ENCODE measurements around the gene FAM170A. TPM values are rescaled to one million over a fixed set of nuclear protein-coding genes. Genes with fewer than 3 reads are reported as not detected.
A peak's percentile ranks its signal among the peaks of the same experiment; 100 is the strongest.

FAM170A gene
- polyA plus RNA-seq, 2 of the 4 experiments (the other 2 are of a cell fraction), result not detected

DNA sequence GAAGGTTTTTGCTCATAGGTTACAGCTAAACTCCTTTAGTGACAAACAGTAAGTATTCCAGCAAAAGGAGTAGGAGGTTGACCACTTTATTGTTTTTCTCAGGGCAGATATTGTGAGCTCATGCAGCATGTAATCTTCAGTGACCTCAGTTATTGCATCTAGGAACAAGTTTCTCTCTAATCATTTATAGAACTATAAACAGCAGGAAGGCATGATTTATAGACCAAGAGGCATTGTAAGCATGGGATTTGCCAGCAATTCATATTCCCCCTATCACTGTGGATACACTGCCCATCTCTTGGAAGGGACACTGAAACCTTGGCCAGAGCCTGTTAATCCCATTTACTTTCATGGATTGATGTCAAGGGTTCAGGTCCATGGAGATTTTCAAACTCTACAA, 15.4 kb upstream of the FAM170A start:
- no peak for ATAC-seq
- no peaks in the 10 kb centered on the region for H3K9me3 ChIP-seq
- ChIA-PET POLR2A (no interaction called here), CTCF (interaction anchor here (0.6 kb wide), 1 partner anchor 146 kb away, joined by 4 read pairs; no protein-coding TSS in a partner anchor)
- H3K4me1 ChIP-seq, result no peaks in the 10 kb centered on the region
- TF ChIP-seq RFX5 (IDR thresholded peaks at IDR 0.05) (no peak), FOSL2 (IDR thresholded peaks at IDR 0.05) (no peak), FOSL2 (CRISPR knock-in tag; IDR thresholded peaks at IDR 0.05) (no peak), RCOR1 (IDR thresholded peaks at IDR 0.05; ENCODE audit: low read depth, low read length) (no peak), MAFK (IDR thresholded peaks at IDR 0.05; ENCODE audit: partially characterized antibody) (no peak), FOXS1 (CRISPR knock-in tag; IDR thresholded peaks at IDR 0.05) (no peak), ZNF302 (CRISPR knock-in tag; IDR thresholded peaks at IDR 0.05) (no peak), JUN (IDR thresholded peaks at IDR 0.05) (no peak), FOSB (CRISPR knock-in tag; IDR thresholded peaks at IDR 0.05) (no peak), BHLHE40 (IDR thresholded peaks at IDR 0.05; ENCODE audit: low read depth, low read length) (no peak), CHD4 (IDR thresholded peaks at IDR 0.05; ENCODE audit: borderline replicate concordance) (no peak), E2F6 (IDR thresholded peaks at IDR 0.05; ENCODE audit: borderline replicate concordance, low read depth) (no peak), HDAC2 (IDR thresholded peaks at IDR 0.05) (no peak)
- TF ChIP-seq, protein P1, sequence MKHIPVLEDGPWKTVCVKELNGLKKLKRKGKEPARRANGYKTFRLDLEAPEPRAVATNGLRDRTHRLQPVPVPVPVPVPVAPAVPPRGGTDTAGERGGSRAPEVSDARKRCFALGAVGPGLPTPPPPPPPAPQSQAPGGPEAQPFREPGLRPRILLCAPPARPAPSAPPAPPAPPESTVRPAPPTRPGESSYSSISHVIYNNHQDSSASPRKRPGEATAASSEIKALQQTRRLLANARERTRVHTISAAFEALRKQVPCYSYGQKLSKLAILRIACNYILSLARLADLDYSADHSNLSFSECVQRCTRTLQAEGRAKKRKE (CRISPR knock-in tag; IDR thresholded peaks at IDR 0.05; ENCODE audit: low read depth), result no peak
- no peak for DNase-seq (ENCODE audit: low read depth in 1 of 2, low spot score in 1 of 2)
- H3K4me3 ChIP-seq, result no peak overlapping the region
- H3K4me2 ChIP-seq, result no peak overlapping the region
- no peak overlapping the region for H3K27ac ChIP-seq
- no peak for FAIRE-seq

DNA sequence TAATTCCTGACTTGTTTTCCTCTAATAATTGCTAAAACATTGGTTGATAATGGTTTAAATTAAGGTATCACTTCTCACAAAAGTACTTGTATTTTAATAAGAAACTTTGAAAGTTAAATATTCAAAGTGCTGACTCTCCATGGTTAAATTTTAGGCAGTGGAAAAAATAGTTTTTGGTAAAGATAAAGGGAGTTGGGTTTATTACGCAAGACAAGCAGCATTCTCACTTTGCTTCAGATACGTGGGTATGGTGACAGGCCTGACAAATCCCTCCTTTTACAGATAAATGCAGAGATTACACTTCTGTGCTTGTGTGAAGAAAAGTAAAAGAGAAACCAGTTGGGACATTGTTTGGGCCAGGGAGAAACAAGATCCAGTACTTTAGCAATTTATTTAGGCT, 14.5 kb upstream of the FAM170A start:
- no peaks in the 10 kb centered on the region for H3K9me3 ChIP-seq
- H3K4me2 ChIP-seq, result 0 out of 3 replicates have a peak overlapping the region, but pooled peaks have one; percentile 12
- WGBS (ENCODE audit: missing lambda C conversion rate), result 37% methylated on average over 2 of the region's 2 CpGs
- ChIA-PET POLR2A (no interaction called here), CTCF (no interaction called here)
- no peak overlapping the region for H3K4me3 ChIP-seq
- ATAC-seq (no peak), DNase-seq (ENCODE audit: low read depth in 1 of 2, low spot score in 1 of 2) (no peak), FAIRE-seq (no peak)
- no peaks in the 10 kb centered on the region for H3K4me1 ChIP-seq
- H3K27ac ChIP-seq, result no peak overlapping the region
- TF ChIP-seq USF2 (IDR thresholded peaks at IDR 0.05) (no peak), EHMT2 (IDR thresholded peaks at IDR 0.05; ENCODE audit: low read depth) (no peak), CBX2 (IDR thresholded peaks at IDR 0.05; ENCODE audit: borderline replicate concordance, low read depth) (no peak), KDM1A (IDR thresholded peaks at IDR 0.05; ENCODE audit: low read depth) (no peak)

DNA sequence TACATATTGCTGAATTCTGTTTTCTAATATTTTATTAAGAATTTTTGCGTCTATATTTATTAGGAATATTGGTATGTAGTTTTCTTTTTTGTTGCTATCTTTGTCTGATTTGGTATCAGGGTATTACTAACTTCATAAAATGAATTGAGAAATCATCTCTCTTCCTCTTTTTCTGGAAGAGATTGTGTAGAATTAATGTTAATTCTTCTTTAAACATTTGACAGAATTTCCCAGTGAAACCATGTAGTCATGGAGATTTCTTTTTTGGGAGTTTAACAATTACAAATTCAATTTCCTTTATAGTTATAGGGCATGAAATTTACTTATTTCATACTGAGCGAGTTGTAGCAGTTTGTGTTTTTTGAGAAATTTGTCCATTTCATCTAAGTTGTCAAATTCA, 3.3 kb upstream of the FAM170A start:
- Histone ChIP-seq H3K4me3 (no peak overlapping the region), H3K27ac (no peak overlapping the region), H3K4me1 (no peaks in the 10 kb centered on the region), H3K9me3 (no peaks in the 10 kb centered on the region), H3K4me2 (no peak overlapping the region)
- no peak for FAIRE-seq
- DNase-seq (ENCODE audit: low read depth in 1 of 2, low spot score in 1 of 2), result no peak
- TF ChIP-seq NFE2L2 (conservative IDR thresholded peaks at IDR 0.05; ENCODE audit: low read length) (no peak), HOXB5 (CRISPR knock-in tag; IDR thresholded peaks at IDR 0.05) (no peak), EHF (CRISPR knock-in tag; IDR thresholded peaks at IDR 0.05) (no peak), CEBPB (IDR thresholded peaks at IDR 0.05) (no peak), FOSB (CRISPR knock-in tag; IDR thresholded peaks at IDR 0.05) (no peak), MAFK (IDR thresholded peaks at IDR 0.05; ENCODE audit: partially characterized antibody) (no peak)
- TF ChIP-seq, protein P2, sequence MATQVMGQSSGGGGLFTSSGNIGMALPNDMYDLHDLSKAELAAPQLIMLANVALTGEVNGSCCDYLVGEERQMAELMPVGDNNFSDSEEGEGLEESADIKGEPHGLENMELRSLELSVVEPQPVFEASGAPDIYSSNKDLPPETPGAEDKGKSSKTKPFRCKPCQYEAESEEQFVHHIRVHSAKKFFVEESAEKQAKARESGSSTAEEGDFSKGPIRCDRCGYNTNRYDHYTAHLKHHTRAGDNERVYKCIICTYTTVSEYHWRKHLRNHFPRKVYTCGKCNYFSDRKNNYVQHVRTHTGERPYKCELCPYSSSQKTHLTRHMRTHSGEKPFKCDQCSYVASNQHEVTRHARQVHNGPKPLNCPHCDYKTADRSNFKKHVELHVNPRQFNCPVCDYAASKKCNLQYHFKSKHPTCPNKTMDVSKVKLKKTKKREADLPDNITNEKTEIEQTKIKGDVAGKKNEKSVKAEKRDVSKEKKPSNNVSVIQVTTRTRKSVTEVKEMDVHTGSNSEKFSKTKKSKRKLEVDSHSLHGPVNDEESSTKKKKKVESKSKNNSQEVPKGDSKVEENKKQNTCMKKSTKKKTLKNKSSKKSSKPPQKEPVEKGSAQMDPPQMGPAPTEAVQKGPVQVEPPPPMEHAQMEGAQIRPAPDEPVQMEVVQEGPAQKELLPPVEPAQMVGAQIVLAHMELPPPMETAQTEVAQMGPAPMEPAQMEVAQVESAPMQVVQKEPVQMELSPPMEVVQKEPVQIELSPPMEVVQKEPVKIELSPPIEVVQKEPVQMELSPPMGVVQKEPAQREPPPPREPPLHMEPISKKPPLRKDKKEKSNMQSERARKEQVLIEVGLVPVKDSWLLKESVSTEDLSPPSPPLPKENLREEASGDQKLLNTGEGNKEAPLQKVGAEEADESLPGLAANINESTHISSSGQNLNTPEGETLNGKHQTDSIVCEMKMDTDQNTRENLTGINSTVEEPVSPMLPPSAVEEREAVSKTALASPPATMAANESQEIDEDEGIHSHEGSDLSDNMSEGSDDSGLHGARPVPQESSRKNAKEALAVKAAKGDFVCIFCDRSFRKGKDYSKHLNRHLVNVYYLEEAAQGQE (IDR thresholded peaks at IDR 0.05), result no peak
- ChIA-PET CTCF (no interaction called here), POLR2A (no interaction called here)
- whole genome bisulfite sequencing (ENCODE audit: missing lambda C conversion rate), result 1% methylated on average over 2 of the region's 2 CpGs
- ATAC-seq, result no peak
